H1 (cell line): ENCODE results near the gene ATP2A3.

Source experiments
- JUND ChIP-seq: IDR thresholded peaks from 2 replicates; pipeline ENCODE4 v1.6.1; 2011; ENCODE audit warnings: mild to moderate bottlenecking, improper control_type of control experiment, low read length
- POLR2A ChIP-seq, 2 experiments: IDR thresholded peaks; 1 replicate in 1 of 2; 2 replicates in 1 of 2; pipeline ENCODE4 v1.6.1; 2011; ENCODE audit warnings: low read depth in 2 of 2, low read length in 2 of 2, mild to moderate bottlenecking in 2 of 2; ENCODE audit errors: control extremely low read depth in 1 of 2
- TAF1 ChIP-seq: IDR thresholded peaks from 2 replicates; pipeline ENCODE4 v1.6.1; 2011; ENCODE audit warnings: mild to moderate bottlenecking, low read depth, low read length

DNA sequence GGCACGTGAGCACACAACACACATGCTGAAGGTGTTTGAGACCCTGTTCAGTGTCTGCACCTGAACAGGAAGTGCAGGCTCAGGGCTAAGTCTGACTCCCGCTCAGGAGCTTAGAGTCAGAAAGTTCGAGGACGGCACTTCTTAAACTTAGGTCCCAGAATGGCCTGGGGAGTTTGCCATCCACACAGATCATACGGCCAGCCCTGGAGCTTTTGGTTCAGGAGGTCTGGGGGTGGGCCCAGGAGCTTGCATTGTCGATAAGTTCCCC lies 67.3 kb downstream of the ATP2A3 start:
- TF ChIP-seq TAF1 (no peak), POLR2A (IDR thresholded peaks at IDR 0.05; ENCODE audit: control extremely low read depth in 1 of 2, low read depth in 2 of 2, low read length in 2 of 2) (no peak), JUND (no peak)
